Superior temporal gyrus (tissue), 1 donor: ENCODE data around the gene NAV2.

Experiments used
- DNase-seq: peaks from one replicate; pipeline ENCODE4 v3.0.0-alpha.2; 2016; ENCODE audit errors: extremely low spot score

Gene NAV2

GRCh38 chr11:19970944-19971343, 258.3 kb downstream of the NAV2 start:
- no peak for DNase-seq

GRCh38 chr11:19972091-19972490, 259.5 kb downstream of the NAV2 start:
- DNase-seq, result no peak

GRCh38 chr11:19972651-19973050, 260.0 kb downstream of the NAV2 start:
- no peak for DNase-seq

GRCh38 chr11:19973136-19973635, 260.5 kb downstream of the NAV2 start:
- no peak for DNase-seq

- DNase-seq, result no peak
Observed at GRCh38 chr11:19974886-19975285, 262.2 kb downstream of the NAV2 start.

GRCh38 chr11:19975414-19975990, 262.9 kb downstream of the NAV2 start:
- no peak for DNase-seq

GRCh38 chr11:19976281-19976941, 263.8 kb downstream of the NAV2 start:
- DNase-seq, result no peak

- DNase-seq, result no peak
Observed at GRCh38 chr11:19977941-19978340, 265.3 kb downstream of the NAV2 start.

- DNase-seq, result no peak
Observed at GRCh38 chr11:19978668-19979518, 266.3 kb downstream of the NAV2 start.

GRCh38 chr11:19979519-19979845, 266.8 kb downstream of the NAV2 start:
- DNase-seq, result no peak

- DNase-seq, result no peak
Observed at GRCh38 chr11:19980388-19980787, 267.8 kb downstream of the NAV2 start.

GRCh38 chr11:19980957-19981669, 268.5 kb downstream of the NAV2 start:
- no peak for DNase-seq

- DNase-seq, result no peak
Observed at GRCh38 chr11:19982774-19983495, 270.3 kb downstream of the NAV2 start.

GRCh38 chr11:19984048-19984742, 271.6 kb downstream of the NAV2 start:
- DNase-seq, result no peak

- DNase-seq, result no peak
Observed at GRCh38 chr11:19985111-19985510, 272.5 kb downstream of the NAV2 start.

GRCh38 chr11:19987331-19987801, 274.7 kb downstream of the NAV2 start:
- DNase-seq, result no peak

GRCh38 chr11:19988598-19988997, 276.0 kb downstream of the NAV2 start:
- no peak for DNase-seq

- DNase-seq, result no peak
Observed at GRCh38 chr11:19989191-19989590, 276.6 kb downstream of the NAV2 start.

GRCh38 chr11:19992162-19992561, 279.5 kb downstream of the NAV2 start:
- no peak for DNase-seq

- DNase-seq, result no peak
Observed at GRCh38 chr11:19992998-19993397, 280.4 kb downstream of the NAV2 start.

- no peak for DNase-seq
Observed at GRCh38 chr11:19994672-19995071, 282.0 kb downstream of the NAV2 start.
